Measurements from ENCODE around the gene AGPAT3. TPM values are rescaled to one million over a fixed set of nuclear protein-coding genes. Genes with fewer than 3 reads are reported as not detected.
A peak's percentile ranks its signal among the peaks of the same experiment; 100 is the strongest.

The AGPAT3 gene
- total RNA-seq, 6 donors from 2014 or later = 55.0 to 102 (median 70.0) TPM

GRCh38 chr21:44018127-44018526 lies 153.1 kb downstream of the AGPAT3 start:
- no peaks in the 10 kb centered on the region for H3K27me3 ChIP-seq
- H3K4me1 ChIP-seq = peaks cover 34 to 74% (median 36%) of the 10 kb centered on the region in 4 donors
- ATAC-seq (ENCODE audit: low FRiP score in 2 of 2) = no peak
- H3K27ac ChIP-seq = no peak overlapping the region
- no peaks in the 10 kb centered on the region for H3K36me3 ChIP-seq
- H3K4me3 ChIP-seq = no peak overlapping the region
- no peak for DNase-seq
- 91 to 98% methylated on average over 5 of the region's 5 CpGs for WGBS, 2 donors
- no peak for TF ChIP-seq POLR2A (IDR thresholded peaks at IDR 0.05)
- TF ChIP-seq EP300 (IDR thresholded peaks at IDR 0.05) = no peak
- TF ChIP-seq CTCF (IDR thresholded peaks at IDR 0.05) = no peak
- TF ChIP-seq POLR2AphosphoS5 (IDR thresholded peaks at IDR 0.05) = no peak
- no peaks in the 10 kb centered on the region for H3K9me3 ChIP-seq

GRCh38 chr21:44018813-44019567 lies 154.0 kb downstream of the AGPAT3 start:
- no peaks in the 10 kb centered on the region for H3K36me3 ChIP-seq
- no peak for DNase-seq
- no peak overlapping the region for H3K27ac ChIP-seq
- WGBS, 2 donors = 73 to 83% methylated on average over 10 of the region's 10 CpGs
- H3K4me1 ChIP-seq = peaks cover 26 to 71% (median 30%) of the 10 kb centered on the region in 4 donors
- H3K9me3 ChIP-seq = no peaks in the 10 kb centered on the region
- TF ChIP-seq CTCF (IDR thresholded peaks at IDR 0.05) = no peak
- H3K27me3 ChIP-seq = no peaks in the 10 kb centered on the region
- no peak for ATAC-seq (ENCODE audit: low FRiP score in 2 of 2)
- no peak overlapping the region for H3K4me3 ChIP-seq

- H3K36me3 ChIP-seq = no peaks in the 10 kb centered on the region
- TF ChIP-seq POLR2A (IDR thresholded peaks at IDR 0.05) = no peak
- no peak for TF ChIP-seq EP300 (IDR thresholded peaks at IDR 0.05)
- no peaks in the 10 kb centered on the region for H3K27me3 ChIP-seq
- no peak for ATAC-seq (ENCODE audit: low FRiP score in 2 of 2)
- 94% methylated on average over 8 of the region's 8 CpGs for WGBS, 2 donors
- DNase-seq = no peak
- no peaks in the 10 kb centered on the region for H3K9me3 ChIP-seq
- H3K4me1 ChIP-seq = peaks cover 24 to 71% (median 28%) of the 10 kb centered on the region in 4 donors
- H3K4me3 ChIP-seq = no peak overlapping the region
- H3K27ac ChIP-seq = no peak overlapping the region
Measured at GRCh38 chr21:44019568-44019958, 154.5 kb downstream of the AGPAT3 start.

- ATAC-seq (ENCODE audit: low FRiP score in 2 of 2) (no peak), DNase-seq (no peak)
- WGBS, 2 donors = 83 to 89% methylated on average over 4 of the region's 4 CpGs
- H3K4me1 ChIP-seq = peaks cover 30 to 71% (median 34%) of the 10 kb centered on the region in 4 donors
- H3K27me3 ChIP-seq = no peaks in the 10 kb centered on the region
- H3K36me3 ChIP-seq = no peaks in the 10 kb centered on the region
- H3K9me3 ChIP-seq = no peaks in the 10 kb centered on the region
- H3K4me3 ChIP-seq = no peak overlapping the region
- TF ChIP-seq CTCF (IDR thresholded peaks at IDR 0.05) = no peak
- no peak for TF ChIP-seq POLR2A (IDR thresholded peaks at IDR 0.05)
- TF ChIP-seq POLR2AphosphoS5 (IDR thresholded peaks at IDR 0.05) = no peak
- H3K27ac ChIP-seq = peak overlapping the region in 1 of 4 donors; percentile 1
Measured at GRCh38 chr21:44020551-44020950, 155.5 kb downstream of the AGPAT3 start.

- no peak for ATAC-seq (ENCODE audit: low FRiP score in 2 of 2)
- TF ChIP-seq POLR2AphosphoS5 (IDR thresholded peaks at IDR 0.05) (no peak), EP300 (IDR thresholded peaks at IDR 0.05) (no peak), CTCF (IDR thresholded peaks at IDR 0.05) (no peak), POLR2A (IDR thresholded peaks at IDR 0.05) (no peak)
- H3K4me1 ChIP-seq = peaks cover 34 to 70% (median 36%) of the 10 kb centered on the region in 4 donors
Measured at GRCh38 chr21:44021064-44021463, 156.0 kb downstream of the AGPAT3 start.

More at GRCh38 chr21:44021064-44021463, 156.0 kb downstream of the AGPAT3 start:
- Histone ChIP-seq H3K36me3 (no peaks in the 10 kb centered on the region), H3K27me3 (no peaks in the 10 kb centered on the region), H3K4me3 (no peak overlapping the region), H3K27ac (peak overlapping the region in 1 of 4 donors; percentile 1), H3K9me3 (no peaks in the 10 kb centered on the region)
- DNase-seq = no peak
- 65 to 73% methylated on average over 1 of the region's 1 CpG for WGBS, 2 donors

Data from upper lobe of left lung (tissue), 6 donors.